ENCODE results near the gene ORM2. TPM values are rescaled to one million over a fixed set of nuclear protein-coding genes. Genes with fewer than 3 reads are reported as not detected.

Gene ORM2
- total and polyA plus RNA-seq, 2 of the 13 experiments (the other 11 are each of a cell fraction or from before 2014, with no cell fraction given), result 565 to 824 TPM

DNA sequence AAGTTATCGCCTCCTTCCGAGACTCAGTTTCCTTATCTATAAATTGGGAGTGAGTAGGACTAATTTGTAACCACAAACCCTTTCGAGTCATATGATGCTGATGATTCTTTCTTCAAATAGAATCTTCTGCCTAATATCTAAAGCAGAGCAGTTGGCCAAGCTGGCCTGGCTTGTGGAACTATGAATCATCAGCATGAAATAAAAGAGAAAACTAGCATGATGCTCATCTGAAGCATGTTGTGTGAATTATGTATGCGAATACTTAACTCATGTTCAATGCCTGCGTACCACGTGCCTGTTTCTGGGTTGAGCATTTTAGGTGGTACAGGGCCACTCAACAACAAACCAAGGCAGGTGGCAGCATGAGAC lies 21.8 kb upstream of the ORM2 start (continued):
- TF ChIP-seq ZKSCAN1 (IDR thresholded peaks at IDR 0.05; ENCODE audit: low read length) (no peak), ZIK1 (CRISPR knock-in tag; IDR thresholded peaks at IDR 0.05; ENCODE audit: borderline replicate concordance, low read depth) (no peak), TBX2 (CRISPR knock-in tag; IDR thresholded peaks at IDR 0.05; ENCODE audit: borderline replicate concordance) (no peak)
- TF ChIP-seq, protein P1, sequence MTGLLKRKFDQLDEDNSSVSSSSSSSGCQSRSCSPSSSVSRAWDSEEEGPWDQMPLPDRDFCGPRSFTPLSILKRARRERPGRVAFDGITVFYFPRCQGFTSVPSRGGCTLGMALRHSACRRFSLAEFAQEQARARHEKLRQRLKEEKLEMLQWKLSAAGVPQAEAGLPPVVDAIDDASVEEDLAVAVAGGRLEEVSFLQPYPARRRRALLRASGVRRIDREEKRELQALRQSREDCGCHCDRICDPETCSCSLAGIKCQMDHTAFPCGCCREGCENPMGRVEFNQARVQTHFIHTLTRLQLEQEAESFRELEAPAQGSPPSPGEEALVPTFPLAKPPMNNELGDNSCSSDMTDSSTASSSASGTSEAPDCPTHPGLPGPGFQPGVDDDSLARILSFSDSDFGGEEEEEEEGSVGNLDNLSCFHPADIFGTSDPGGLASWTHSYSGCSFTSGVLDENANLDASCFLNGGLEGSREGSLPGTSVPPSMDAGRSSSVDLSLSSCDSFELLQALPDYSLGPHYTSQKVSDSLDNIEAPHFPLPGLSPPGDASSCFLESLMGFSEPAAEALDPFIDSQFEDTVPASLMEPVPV (CRISPR knock-in tag; IDR thresholded peaks at IDR 0.05), result no peak
- TF ChIP-seq, protein P2, sequence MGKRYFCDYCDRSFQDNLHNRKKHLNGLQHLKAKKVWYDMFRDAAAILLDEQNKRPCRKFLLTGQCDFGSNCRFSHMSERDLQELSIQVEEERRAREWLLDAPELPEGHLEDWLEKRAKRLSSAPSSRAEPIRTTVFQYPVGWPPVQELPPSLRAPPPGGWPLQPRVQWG (CRISPR knock-in tag; IDR thresholded peaks at IDR 0.05; ENCODE audit: borderline replicate concordance, low read depth), result no peak
- TF ChIP-seq, protein P3, sequence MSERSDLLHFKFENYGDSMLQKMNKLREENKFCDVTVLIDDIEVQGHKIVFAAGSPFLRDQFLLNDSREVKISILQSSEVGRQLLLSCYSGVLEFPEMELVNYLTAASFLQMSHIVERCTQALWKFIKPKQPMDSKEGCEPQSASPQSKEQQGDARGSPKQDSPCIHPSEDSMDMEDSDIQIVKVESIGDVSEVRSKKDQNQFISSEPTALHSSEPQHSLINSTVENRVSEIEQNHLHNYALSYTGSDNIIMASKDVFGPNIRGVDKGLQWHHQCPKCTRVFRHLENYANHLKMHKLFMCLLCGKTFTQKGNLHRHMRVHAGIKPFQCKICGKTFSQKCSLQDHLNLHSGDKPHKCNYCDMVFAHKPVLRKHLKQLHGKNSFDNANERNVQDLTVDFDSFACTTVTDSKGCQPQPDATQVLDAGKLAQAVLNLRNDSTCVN (CRISPR knock-in tag; IDR thresholded peaks at IDR 0.05; ENCODE audit: borderline replicate concordance), result no peak

DNA sequence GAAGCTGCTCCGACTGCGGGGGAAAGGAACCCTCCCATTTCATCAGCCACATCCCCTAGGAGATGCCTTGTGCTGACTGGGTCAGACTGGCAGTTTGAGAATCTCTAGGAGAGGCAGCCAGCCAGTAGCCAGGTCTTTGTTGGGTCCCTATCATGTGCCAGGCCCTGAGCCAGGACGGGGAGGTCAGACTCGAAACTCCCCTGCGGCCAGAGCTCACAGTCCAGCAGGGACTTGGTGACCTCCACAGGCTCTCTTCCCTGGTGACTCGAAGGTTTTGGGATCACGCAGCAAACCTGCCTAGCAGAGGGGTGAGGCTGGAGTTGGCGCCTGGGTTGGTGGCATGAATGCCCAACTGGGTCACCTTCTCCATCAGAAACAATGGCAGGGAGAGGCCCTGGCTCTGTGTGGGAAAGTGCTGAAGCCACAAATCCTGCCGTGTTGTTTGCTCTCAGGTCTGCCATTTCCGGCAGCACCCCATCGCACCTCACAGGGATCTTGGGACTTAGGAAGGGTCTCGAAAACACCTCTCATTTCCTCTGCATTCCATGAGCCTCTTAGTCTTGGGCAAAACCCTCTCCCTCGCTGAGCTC lies 21.2 kb upstream of the ORM2 start:
- ATAC-seq (no peak), DNase-seq (ENCODE audit: low spot score) (no peak), FAIRE-seq (no peak)
- H3K4me2 ChIP-seq (ENCODE audit: low read depth, low read length), result no peak overlapping the region
- peaks cover 13% of the 10 kb centered on the region for H3K4me1 ChIP-seq (ENCODE audit: insufficient read depth, low read length)
- ChIA-PET POLR2A (no interaction called here), CTCF (ENCODE audit: low intra/inter-chr PET ratio, low total read pairs) (no interaction called here)
- BruUV-seq (replicated peaks), result no TSS peak
- intact Hi-C loops (cut with micrococcal nuclease; ENCODE audit: unreplicated experiment) (no loop called here), in situ Hi-C loops (cut with HindIII; ENCODE audit: extremely low pct_ligation_motif_present, low pct_unique_long_range_greater_than_20kb) (no loop called here)
- H3K9me3 ChIP-seq (ENCODE audit: low read length), result no peaks in the 10 kb centered on the region
- WGBS (ENCODE audit: low lambda C conversion rate), result 95% methylated on average over 8 of the region's 13 CpGs
- no peak overlapping the region for H3K9ac ChIP-seq (ENCODE audit: insufficient read depth, low read depth, low read length)
- no peaks in the 10 kb centered on the region for H4K20me1 ChIP-seq (ENCODE audit: insufficient read depth, low read length)
- H3K36me3 ChIP-seq (replicated peaks in 1 of 2; ENCODE audit: control insufficient read depth in 1 of 2, insufficient read depth in 2 of 2, low read length in 2 of 2), result peaks cover 39 to 70% of the 10 kb centered on the region in 2 experiments
- H3K27me3 ChIP-seq (ENCODE audit: control insufficient read depth in 1 of 2, insufficient read depth in 2 of 2, low read length in 2 of 2), result no peaks in the 10 kb centered on the region
- H2AFZ ChIP-seq (ENCODE audit: low read length), result no peak overlapping the region
- no peak overlapping the region for H3K4me3 ChIP-seq (replicated peaks in 1 of 3; ENCODE audit: insufficient read depth in 1 of 3, low read depth in 2 of 3, low read length in 3 of 3)
- H3K27ac ChIP-seq (ENCODE audit: extremely low read length, insufficient read depth, low read length), result no peak overlapping the region
- no peaks in the 10 kb centered on the region for H3K79me2 ChIP-seq (ENCODE audit: insufficient read depth, low read length)
- TF ChIP-seq ZNF607 (CRISPR knock-in tag; IDR thresholded peaks at IDR 0.05; ENCODE audit: borderline replicate concordance) (no peak), SNRNP70 (IDR thresholded peaks at IDR 0.05; ENCODE audit: low read depth, low read length) (no peak), AGO2 (optimal IDR thresholded peaks at IDR 0.05; ENCODE audit: low read depth, low read length) (peak; percentile 36), U2AF1 (optimal IDR thresholded peaks at IDR 0.05; ENCODE audit: low read depth, low read length) (no peak)
- TF ChIP-seq, protein P4, sequence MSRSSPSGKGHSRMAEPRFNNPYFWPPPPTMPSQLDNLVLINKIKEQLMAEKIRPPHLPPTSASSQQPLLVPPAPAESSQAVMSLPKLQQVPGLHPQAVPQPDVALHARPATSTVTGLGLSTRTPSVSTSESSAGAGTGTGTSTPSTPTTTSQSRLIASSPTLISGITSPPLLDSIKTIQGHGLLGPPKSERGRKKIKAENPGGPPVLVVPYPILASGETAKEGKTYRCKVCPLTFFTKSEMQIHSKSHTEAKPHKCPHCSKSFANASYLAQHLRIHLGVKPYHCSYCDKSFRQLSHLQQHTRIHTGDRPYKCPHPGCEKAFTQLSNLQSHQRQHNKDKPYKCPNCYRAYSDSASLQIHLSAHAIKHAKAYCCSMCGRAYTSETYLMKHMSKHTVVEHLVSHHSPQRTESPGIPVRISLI (CRISPR knock-in tag; IDR thresholded peaks at IDR 0.05; ENCODE audit: borderline replicate concordance), result no peak

Data from HepG2 (cell line).